Kidney (tissue), 14 donors: ENCODE measurements around the gene HCK. TPM values are rescaled to one million over a fixed set of nuclear protein-coding genes. Genes with fewer than 3 reads are reported as not detected.
A peak's percentile ranks its signal among the peaks of the same experiment; 100 is the strongest.

Source experiments
- DNase-seq, 5 donors: peaks; one replicate each; pipeline ENCODE4 v3.0.0-alpha.2; 2013 to 2020
- FAIRE-seq: peaks from 2 replicates; lab custom pipeline; 2012; peaks lifted over from hg19 to GRCh38; lab: Jason Lieb, UNC
- H3K27ac ChIP-seq, 2 donors: one replicate each; pipeline ENCODE4 v1.7.0; 2013; ENCODE audit warnings: low read depth in 2 of 2, low read length in 2 of 2, inconsistent platforms in 1 of 2
- H3K27me3 ChIP-seq: one replicate; pipeline ENCODE4 v1.7.1; 2013; ENCODE audit warnings: low read length, inconsistent platforms; ENCODE audit not compliant: control insufficient read depth, insufficient read depth
- H3K36me3 ChIP-seq, 3 donors: one replicate each; pipeline versions ENCODE4 v1.7.0 to v1.7.1; 2013; ENCODE audit warnings: low read length in 3 of 3, control low read depth in 1 of 3, inconsistent platforms in 1 of 3; ENCODE audit not compliant: insufficient read depth in 3 of 3, control insufficient read depth in 2 of 3
- H3K4me1 ChIP-seq, 3 donors: one replicate each; pipeline versions ENCODE4 v1.7.0 to v1.7.1; 2013; ENCODE audit warnings: low read length in 3 of 3, inconsistent platforms in 1 of 3, low read depth in 1 of 3; ENCODE audit not compliant: control insufficient read depth in 2 of 3, insufficient read depth in 2 of 3
- H3K4me3 ChIP-seq, 3 donors: one replicate each; pipeline versions ENCODE4 v1.7.0 to v1.8.1; 2013; ENCODE audit warnings: low read length in 3 of 3, control low read depth in 1 of 3, inconsistent platforms in 1 of 3
- H3K9ac ChIP-seq, 3 donors: one replicate each; pipeline versions ENCODE4 v1.7.0 to v1.7.1; 2013; ENCODE audit warnings: low read length in 3 of 3, control low read depth in 1 of 3, inconsistent platforms in 1 of 3
- H3K9me3 ChIP-seq, 3 donors: one replicate each; pipeline versions ENCODE4 v1.7.0 to v1.7.1; 2013; ENCODE audit warnings: low read length in 3 of 3, control low read depth in 1 of 3, inconsistent platforms in 1 of 3; ENCODE audit not compliant: control insufficient read depth in 2 of 3, insufficient read depth in 1 of 3
- intact Hi-C: fragments of 100-400 bp; cut with DNase I; formaldehyde crosslinking; loops from one replicate; pipeline ENCODE4 v1.11.1; 2022
- polyA plus RNA-seq: library from polyadenylated mRNA; stranded (reverse); fragments of 350-450 nt; fragmentation: Illumina TruSeq; extraction: RNeasy Lipid Tissue Mini Kit (QIAGEN cat#74804); gene quantifications from one replicate; pipeline ENCODE4 v1.2.3, GENCODE V29; 2014; ENCODE audit warnings: low read depth, low replicate concordance; ENCODE audit not compliant: insufficient read depth
- total RNA-seq: library from RNA; stranded (reverse); fragmentation: NEBNext Ultra II Directional; extraction: Animal tissue kit (Norgen Biotek cat#: 25700); gene quantifications from one replicate; pipeline ENCODE4 v1.2.1, GENCODE V29; 2021
- TF ChIP-seq, protein P1 (sequence below): IDR thresholded peaks from 3 replicates; pipeline ENCODE4 v1.5.1; 2012; ENCODE audit warnings: mild to moderate bottlenecking, moderate library complexity, borderline replicate concordance; ENCODE audit not compliant: insufficient read depth; ENCODE audit errors: extremely low read depth
- donor health status: control.
- donor health status: control.
- donor health status: control.
- donor health status: control.
- donor health status: control.
- donor health status: DM: yes; HTN: yes; CAD: no.
- donor health status: Normal renal cell carcinoma (clear cell type).

Gene HCK
- total and polyA plus RNA-seq, 2 donors from 2014 or later, result 3.9 to 24.0 TPM

- Histone ChIP-seq H3K27ac (no peak overlapping the region), H3K36me3 (no peaks in the 10 kb centered on the region), H3K4me1 (no peaks in the 10 kb centered on the region), H3K4me3 (no peak overlapping the region), H3K27me3 (no peaks in the 10 kb centered on the region), H3K9ac (no peak overlapping the region), H3K9me3 (no peaks in the 10 kb centered on the region)
- no peak for DNase-seq
- intact Hi-C loops, result no loop called here
- TF ChIP-seq, protein P1, sequence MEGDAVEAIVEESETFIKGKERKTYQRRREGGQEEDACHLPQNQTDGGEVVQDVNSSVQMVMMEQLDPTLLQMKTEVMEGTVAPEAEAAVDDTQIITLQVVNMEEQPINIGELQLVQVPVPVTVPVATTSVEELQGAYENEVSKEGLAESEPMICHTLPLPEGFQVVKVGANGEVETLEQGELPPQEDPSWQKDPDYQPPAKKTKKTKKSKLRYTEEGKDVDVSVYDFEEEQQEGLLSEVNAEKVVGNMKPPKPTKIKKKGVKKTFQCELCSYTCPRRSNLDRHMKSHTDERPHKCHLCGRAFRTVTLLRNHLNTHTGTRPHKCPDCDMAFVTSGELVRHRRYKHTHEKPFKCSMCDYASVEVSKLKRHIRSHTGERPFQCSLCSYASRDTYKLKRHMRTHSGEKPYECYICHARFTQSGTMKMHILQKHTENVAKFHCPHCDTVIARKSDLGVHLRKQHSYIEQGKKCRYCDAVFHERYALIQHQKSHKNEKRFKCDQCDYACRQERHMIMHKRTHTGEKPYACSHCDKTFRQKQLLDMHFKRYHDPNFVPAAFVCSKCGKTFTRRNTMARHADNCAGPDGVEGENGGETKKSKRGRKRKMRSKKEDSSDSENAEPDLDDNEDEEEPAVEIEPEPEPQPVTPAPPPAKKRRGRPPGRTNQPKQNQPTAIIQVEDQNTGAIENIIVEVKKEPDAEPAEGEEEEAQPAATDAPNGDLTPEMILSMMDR, result no peak
- no peak for FAIRE-seq
These were observed 42.5 kb upstream of the HCK start for GRCh38 chr20:32009564-32009963.

- Histone ChIP-seq H3K4me3 (peak within 1 kb of the TSS in 2 of 3 donors; percentile 35 to 45), H3K9ac (no peak within 1 kb of the TSS), H3K36me3 (no peaks in the 10 kb centered on the region), H3K27ac (no peak within 1 kb of the TSS), H3K4me1 (no peaks in the 10 kb centered on the region), H3K9me3 (no peaks in the 10 kb centered on the region), H3K27me3 (no peaks in the 10 kb centered on the region)
- no peak for FAIRE-seq
- TF ChIP-seq, protein P1, result no peak
- DNase-seq, result peak in 2 of 5 donors; percentile 33 to 78
- intact Hi-C loops, result no loop called here
These were observed 41.9 kb upstream of the HCK start, which contains the start of gene CCM2L for GRCh38 chr20:32010101-32010500. TSS of gene CCM2L (plus strand) at chr20:32010438. CDS start at chr20:32010455, 17 bp downstream.

- H3K9me3 ChIP-seq, result no peaks in the 10 kb centered on the region
- no peaks in the 10 kb centered on the region for H3K27me3 ChIP-seq
- intact Hi-C loops, result no loop called here
- H3K36me3 ChIP-seq, result no peaks in the 10 kb centered on the region
- peak overlapping the region in 2 of 3 donors; percentile 35 to 45 for H3K4me3 ChIP-seq
- FAIRE-seq (no peak), DNase-seq (no peak)
- no peak overlapping the region for H3K27ac ChIP-seq
- TF ChIP-seq, protein P1, result no peak
- no peaks in the 10 kb centered on the region for H3K4me1 ChIP-seq
- no peak overlapping the region for H3K9ac ChIP-seq
These were observed 41.4 kb upstream of the HCK start for GRCh38 chr20:32010666-32011065.

- H3K9me3 ChIP-seq, result no peaks in the 10 kb centered on the region
- H3K27me3 ChIP-seq, result no peaks in the 10 kb centered on the region
- no peak overlapping the region for H3K27ac ChIP-seq
- H3K4me3 ChIP-seq, result peak overlapping the region in 1 of 3 donors; percentile 7
- H3K9ac ChIP-seq, result no peak overlapping the region
- intact Hi-C loops, result no loop called here
- no peaks in the 10 kb centered on the region for H3K4me1 ChIP-seq
- H3K36me3 ChIP-seq, result no peaks in the 10 kb centered on the region
- FAIRE-seq (no peak), DNase-seq (no peak)
- TF ChIP-seq, protein P1, result no peak
These were observed 39.8 kb upstream of the HCK start for GRCh38 chr20:32012159-32012688.
